HEK293 (cell line): ENCODE measurements around the gene DNAJC5.

Experiments used
- CTCF ChIA-PET: fragments of 350-600 bp; formaldehyde crosslinking; extraction: SDS; loops from one replicate; lab custom pipeline; 2021; ENCODE audit warnings: antibody characterized with exemption; lab: Yijun Ruan, JAX
- POLR2A ChIA-PET: fragments of 300-600 bp; formaldehyde crosslinking; extraction: SDS; loops from one replicate; lab custom pipeline; 2020; ENCODE audit warnings: antibody characterized with exemption, inconsistent platforms; lab: Yijun Ruan, JAX
- H3K27ac ChIP-seq: fragments of 200-500 bp; sonication (Bioruptor generic); 2 replicates; pipeline ENCODE4 v1.5.1; 2014; ENCODE audit warnings: low read depth, low read length, control low read depth, inconsistent platforms; ENCODE audit errors: extremely low read depth
- H3K36me3 ChIP-seq, 2 experiments: fragments of 200-500 bp in 1 of 2; sonication (Bioruptor generic) in 1 of 2; 1 replicate in 1 of 2; 2 replicates in 1 of 2; pipeline ENCODE4 v1.5.1; 2014 to 2017; ENCODE audit warnings: inconsistent platforms in 2 of 2, low read length in 2 of 2; ENCODE audit not compliant: control insufficient read depth in 2 of 2, insufficient read depth in 1 of 2
- H3K4me1 ChIP-seq: fragments of 200-500 bp; sonication (Bioruptor generic); 2 replicates; pipeline ENCODE4 v1.5.1; 2014; ENCODE audit warnings: mild to moderate bottlenecking, low read length, inconsistent platforms; ENCODE audit not compliant: control insufficient read depth, insufficient read depth
- H3K4me3 ChIP-seq: 2 replicates; pipeline ENCODE4 v1.5.1; 2011; ENCODE audit warnings: low read depth, mild to moderate bottlenecking, control low read depth, low read length, moderate library complexity
- H3K9me3 ChIP-seq: fragments of 200-500 bp; sonication (Bioruptor generic); 2 replicates; pipeline ENCODE4 v1.5.1; 2014; ENCODE audit warnings: low read depth, low read length, inconsistent platforms; ENCODE audit not compliant: control insufficient read depth, insufficient read depth
- KLF10 ChIP-seq: fragments of 450-650 bp; IDR thresholded peaks from 2 replicates; pipeline ENCODE4 v1.5.1; 2018; ENCODE audit warnings: missing biosample characterization, mild to moderate bottlenecking, missing genetic modification characterization
- ZIC2 ChIP-seq: fragments of 450-650 bp; formaldehyde crosslinking; IDR thresholded peaks from 2 replicates; pipeline ENCODE4 v1.5.1; 2016; ENCODE audit warnings: missing biosample characterization, missing genetic modification characterization
- ZNF174 ChIP-seq: fragments of 450-650 bp; formaldehyde crosslinking; IDR thresholded peaks from 2 replicates; pipeline ENCODE4 v1.5.0; 2017; ENCODE audit warnings: missing biosample characterization, mild to moderate bottlenecking, missing genetic modification characterization
- ZNF548 ChIP-seq: fragments of 450-650 bp; formaldehyde crosslinking; IDR thresholded peaks from 2 replicates; pipeline ENCODE4 v1.5.1; 2016; ENCODE audit warnings: missing biosample characterization, missing genetic modification characterization
- ZNF600 ChIP-seq: fragments of 450-650 bp; formaldehyde crosslinking; IDR thresholded peaks from 2 replicates; pipeline ENCODE4 v1.5.1; 2016; ENCODE audit warnings: missing biosample characterization, missing genetic modification characterization
- ZNF707 ChIP-seq: fragments of 450-650 bp; formaldehyde crosslinking; IDR thresholded peaks from 2 replicates; pipeline ENCODE4 v1.5.1; 2016; ENCODE audit warnings: missing biosample characterization, missing genetic modification characterization
- ZNF776 ChIP-seq: fragments of 450-650 bp; formaldehyde crosslinking; IDR thresholded peaks from 2 replicates; pipeline ENCODE4 v1.5.0; 2017; ENCODE audit warnings: missing biosample characterization, missing genetic modification characterization, borderline replicate concordance
- TF ChIP-seq, protein P1 (sequence below): fragments of 450-650 bp; formaldehyde crosslinking; IDR thresholded peaks from 2 replicates; pipeline ENCODE4 v1.5.1; 2017; ENCODE audit warnings: missing biosample characterization, missing genetic modification characterization
- TF ChIP-seq, protein P2 (sequence below): fragments of 450-650 bp; formaldehyde crosslinking; IDR thresholded peaks from 2 replicates; pipeline ENCODE4 v1.5.1; 2017; ENCODE audit warnings: missing biosample characterization, missing genetic modification characterization
- TF ChIP-seq, protein P3 (sequence below): fragments of 450-650 bp; formaldehyde crosslinking; IDR thresholded peaks from 2 replicates; pipeline ENCODE4 v1.5.1; 2016; ENCODE audit warnings: missing biosample characterization, missing genetic modification characterization
- TF ChIP-seq, protein P4 (sequence below): fragments of 450-650 bp; IDR thresholded peaks from 2 replicates; pipeline ENCODE4 v1.5.1; 2018; ENCODE audit warnings: missing biosample characterization, mild to moderate bottlenecking, missing genetic modification characterization
- TF ChIP-seq, protein P5 (sequence below): fragments of 450-650 bp; formaldehyde crosslinking; IDR thresholded peaks from 2 replicates; pipeline ENCODE4 v1.5.1; 2017; ENCODE audit warnings: missing biosample characterization, missing genetic modification characterization

Gene DNAJC5

DNA sequence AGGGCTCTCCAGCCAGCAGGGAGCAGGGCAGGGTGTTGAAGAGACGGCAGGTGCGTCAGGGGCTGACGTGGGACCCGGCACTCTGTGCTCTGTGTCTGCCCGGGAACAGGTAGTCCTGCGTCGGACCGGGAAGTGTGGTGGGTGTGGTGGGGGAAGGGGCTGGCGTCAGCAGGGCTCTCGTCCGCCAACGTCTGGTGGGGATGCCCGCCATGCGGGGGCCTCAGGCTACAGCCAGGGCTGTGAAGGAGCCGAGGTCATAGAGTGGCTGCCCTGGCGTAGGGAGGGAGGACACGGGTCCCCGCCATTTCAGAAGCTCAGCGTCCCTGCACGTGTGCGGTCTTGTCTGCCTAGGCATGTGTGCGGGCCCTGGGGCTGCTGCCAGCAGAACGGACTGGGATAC lies 25.3 kb downstream of the DNAJC5 start:
- H3K36me3 ChIP-seq, result peaks cover 0 to 17% of the 10 kb centered on the region in 2 experiments; a peak in 2 of 3 replicates
- no peaks in the 10 kb centered on the region for H3K4me1 ChIP-seq
- no peak overlapping the region for H3K4me3 ChIP-seq
- TF ChIP-seq, protein P1, sequence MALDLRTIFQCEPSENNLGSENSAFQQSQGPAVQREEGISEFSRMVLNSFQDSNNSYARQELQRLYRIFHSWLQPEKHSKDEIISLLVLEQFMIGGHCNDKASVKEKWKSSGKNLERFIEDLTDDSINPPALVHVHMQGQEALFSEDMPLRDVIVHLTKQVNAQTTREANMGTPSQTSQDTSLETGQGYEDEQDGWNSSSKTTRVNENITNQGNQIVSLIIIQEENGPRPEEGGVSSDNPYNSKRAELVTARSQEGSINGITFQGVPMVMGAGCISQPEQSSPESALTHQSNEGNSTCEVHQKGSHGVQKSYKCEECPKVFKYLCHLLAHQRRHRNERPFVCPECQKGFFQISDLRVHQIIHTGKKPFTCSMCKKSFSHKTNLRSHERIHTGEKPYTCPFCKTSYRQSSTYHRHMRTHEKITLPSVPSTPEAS, result no peak
- TF ChIP-seq, protein P2, sequence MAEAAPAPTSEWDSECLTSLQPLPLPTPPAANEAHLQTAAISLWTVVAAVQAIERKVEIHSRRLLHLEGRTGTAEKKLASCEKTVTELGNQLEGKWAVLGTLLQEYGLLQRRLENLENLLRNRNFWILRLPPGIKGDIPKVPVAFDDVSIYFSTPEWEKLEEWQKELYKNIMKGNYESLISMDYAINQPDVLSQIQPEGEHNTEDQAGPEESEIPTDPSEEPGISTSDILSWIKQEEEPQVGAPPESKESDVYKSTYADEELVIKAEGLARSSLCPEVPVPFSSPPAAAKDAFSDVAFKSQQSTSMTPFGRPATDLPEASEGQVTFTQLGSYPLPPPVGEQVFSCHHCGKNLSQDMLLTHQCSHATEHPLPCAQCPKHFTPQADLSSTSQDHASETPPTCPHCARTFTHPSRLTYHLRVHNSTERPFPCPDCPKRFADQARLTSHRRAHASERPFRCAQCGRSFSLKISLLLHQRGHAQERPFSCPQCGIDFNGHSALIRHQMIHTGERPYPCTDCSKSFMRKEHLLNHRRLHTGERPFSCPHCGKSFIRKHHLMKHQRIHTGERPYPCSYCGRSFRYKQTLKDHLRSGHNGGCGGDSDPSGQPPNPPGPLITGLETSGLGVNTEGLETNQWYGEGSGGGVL (tag by site-specific recombination), result no peak
- TF ChIP-seq ZNF548 (tag by site-specific recombination), result no peak
- no peak for TF ChIP-seq ZNF174 (tag by site-specific recombination)
- TF ChIP-seq, protein P3, sequence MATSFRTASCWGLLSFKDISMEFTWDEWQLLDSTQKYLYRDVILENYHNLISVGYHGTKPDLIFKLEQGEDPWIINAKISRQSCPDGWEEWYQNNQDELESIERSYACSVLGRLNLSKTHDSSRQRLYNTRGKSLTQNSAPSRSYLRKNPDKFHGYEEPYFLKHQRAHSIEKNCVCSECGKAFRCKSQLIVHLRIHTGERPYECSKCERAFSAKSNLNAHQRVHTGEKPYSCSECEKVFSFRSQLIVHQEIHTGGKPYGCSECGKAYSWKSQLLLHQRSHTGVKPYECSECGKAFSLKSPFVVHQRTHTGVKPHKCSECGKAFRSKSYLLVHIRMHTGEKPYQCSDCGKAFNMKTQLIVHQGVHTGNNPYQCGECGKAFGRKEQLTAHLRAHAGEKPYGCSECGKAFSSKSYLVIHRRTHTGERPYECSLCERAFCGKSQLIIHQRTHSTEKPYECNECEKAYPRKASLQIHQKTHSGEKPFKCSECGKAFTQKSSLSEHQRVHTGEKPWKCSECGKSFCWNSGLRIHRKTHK, result no peak
- no peak overlapping the region for H3K27ac ChIP-seq
- ChIA-PET POLR2A (no interaction called here), CTCF (no interaction called here)
- no peaks in the 10 kb centered on the region for H3K9me3 ChIP-seq

DNA sequence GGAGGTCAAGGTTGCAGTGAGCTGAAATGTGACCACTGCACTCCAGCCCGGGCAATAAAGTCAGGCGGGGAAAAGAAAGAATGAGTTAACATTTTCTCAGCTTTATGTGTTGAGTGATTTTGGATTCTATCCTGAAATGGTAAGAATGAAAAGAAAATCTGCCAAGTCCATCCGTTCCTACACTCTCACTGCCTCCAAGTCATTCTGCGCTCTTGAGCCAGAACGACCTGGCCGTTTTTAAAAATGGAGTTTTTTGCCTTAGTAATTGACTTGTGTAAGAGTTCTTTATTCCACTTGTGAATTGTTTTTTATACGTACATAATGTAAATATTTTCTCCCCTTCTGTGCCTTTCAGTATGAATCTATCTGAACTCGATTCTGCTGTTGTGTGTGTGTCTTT lies 28.7 kb downstream of the DNAJC5 start:
- H3K27ac ChIP-seq, result no peak overlapping the region
- TF ChIP-seq KLF10 (no peak), ZNF600 (0 out of 2 replicates have a peak, but pooled peaks have one; percentile 14), ZNF776 (tag by site-specific recombination) (no peak)
- TF ChIP-seq, protein P4, sequence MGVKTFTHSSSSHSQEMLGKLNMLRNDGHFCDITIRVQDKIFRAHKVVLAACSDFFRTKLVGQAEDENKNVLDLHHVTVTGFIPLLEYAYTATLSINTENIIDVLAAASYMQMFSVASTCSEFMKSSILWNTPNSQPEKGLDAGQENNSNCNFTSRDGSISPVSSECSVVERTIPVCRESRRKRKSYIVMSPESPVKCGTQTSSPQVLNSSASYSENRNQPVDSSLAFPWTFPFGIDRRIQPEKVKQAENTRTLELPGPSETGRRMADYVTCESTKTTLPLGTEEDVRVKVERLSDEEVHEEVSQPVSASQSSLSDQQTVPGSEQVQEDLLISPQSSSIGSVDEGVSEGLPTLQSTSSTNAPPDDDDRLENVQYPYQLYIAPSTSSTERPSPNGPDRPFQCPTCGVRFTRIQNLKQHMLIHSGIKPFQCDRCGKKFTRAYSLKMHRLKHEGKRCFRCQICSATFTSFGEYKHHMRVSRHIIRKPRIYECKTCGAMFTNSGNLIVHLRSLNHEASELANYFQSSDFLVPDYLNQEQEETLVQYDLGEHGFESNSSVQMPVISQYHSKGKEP, result no peak
- POLR2A ChIA-PET, result interaction anchor here (0.7 kb wide), 1 partner anchor 11 kb away, joined by 3 read pairs; no protein-coding TSS in a partner anchor
- no peaks in the 10 kb centered on the region for H3K4me1 ChIP-seq
- H3K36me3 ChIP-seq, result peaks cover 0 to 29% of the 10 kb centered on the region in 2 experiments
- H3K9me3 ChIP-seq, result no peaks in the 10 kb centered on the region
- CTCF ChIA-PET, result interaction anchor here (0.6 to 1.3 kb wide), 2 partner anchors 15 to 32 kb away, joined by 5 to 6 read pairs; no protein-coding TSS in a partner anchor
- H3K4me3 ChIP-seq, result no peak overlapping the region

DNA sequence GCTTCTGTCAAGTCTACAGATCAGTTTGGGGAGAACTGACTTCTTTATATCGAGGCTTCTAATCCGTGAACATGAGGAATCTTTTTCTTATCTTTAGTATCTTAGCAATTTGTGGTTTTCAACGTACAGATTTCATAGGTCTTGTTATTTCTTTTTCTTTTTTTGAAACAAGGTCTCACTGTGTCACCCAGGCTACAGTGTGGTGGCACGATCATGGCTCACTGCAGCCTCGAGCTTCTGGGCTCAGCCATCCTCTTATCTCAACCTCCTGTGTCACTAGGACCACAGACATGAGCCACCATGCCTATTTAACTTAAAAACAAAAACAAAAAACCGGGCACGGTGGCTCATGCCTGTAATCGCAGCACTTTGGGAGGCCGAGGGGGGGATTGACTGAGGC lies 29.3 kb downstream of the DNAJC5 start:
- peaks cover 0 to 31% of the 10 kb centered on the region in 2 experiments for H3K36me3 ChIP-seq
- no peak overlapping the region for H3K27ac ChIP-seq
- no peak for TF ChIP-seq ZNF707 (tag by site-specific recombination)
- TF ChIP-seq, protein P5, sequence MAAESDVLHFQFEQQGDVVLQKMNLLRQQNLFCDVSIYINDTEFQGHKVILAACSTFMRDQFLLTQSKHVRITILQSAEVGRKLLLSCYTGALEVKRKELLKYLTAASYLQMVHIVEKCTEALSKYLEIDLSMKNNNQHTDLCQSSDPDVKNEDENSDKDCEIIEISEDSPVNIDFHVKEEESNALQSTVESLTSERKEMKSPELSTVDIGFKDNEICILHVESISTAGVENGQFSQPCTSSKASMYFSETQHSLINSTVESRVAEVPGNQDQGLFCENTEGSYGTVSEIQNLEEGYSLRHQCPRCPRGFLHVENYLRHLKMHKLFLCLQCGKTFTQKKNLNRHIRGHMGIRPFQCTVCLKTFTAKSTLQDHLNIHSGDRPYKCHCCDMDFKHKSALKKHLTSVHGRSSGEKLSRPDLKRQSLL (tag by site-specific recombination), result peak; percentile 36; the same call in 1 of the 2 replicates
- no peak for TF ChIP-seq ZIC2 (tag by site-specific recombination)
- no peaks in the 10 kb centered on the region for H3K4me1 ChIP-seq
- H3K4me3 ChIP-seq, result no peak overlapping the region
- ChIA-PET POLR2A (no interaction called here), CTCF (no interaction called here)
- H3K9me3 ChIP-seq, result no peaks in the 10 kb centered on the region
